B cell (primary cell): ENCODE data around the gene IDI2.

Experiments
- EZH2 ChIP-seq: IDR thresholded peaks from 2 replicates; pipeline ENCODE4 v1.6.1; 2012; ENCODE audit warnings: borderline replicate concordance, low read depth, mild to moderate bottlenecking, moderate library complexity, low read length; ENCODE audit not compliant: insufficient read depth, poor library complexity, severe bottlenecking
- TF ChIP-seq, protein P1 (sequence below): fragments of 200-600 bp; IDR thresholded peaks from one replicate; pipeline ENCODE4 v1.8.0; 2022; ENCODE audit warnings: antibody characterized with exemption, mild to moderate bottlenecking

DNA sequence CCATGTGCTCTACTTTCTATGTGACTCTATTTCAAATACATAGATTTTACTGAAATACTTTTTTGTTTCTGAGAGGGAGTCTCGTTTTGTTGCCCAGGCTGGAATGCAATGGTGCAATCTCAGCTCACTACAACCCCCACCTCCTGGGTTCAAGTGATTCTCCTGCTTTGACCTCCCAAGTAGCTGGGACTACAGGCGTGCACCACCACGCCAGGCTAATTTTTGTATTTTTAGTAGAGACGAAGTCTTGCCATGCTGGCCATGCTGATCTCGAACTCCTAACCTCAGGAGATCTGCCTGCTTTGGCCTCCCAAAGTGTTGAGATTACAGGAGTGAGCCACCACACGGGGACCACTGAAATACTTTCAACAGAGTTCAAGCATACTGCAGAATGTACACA is 19.8 kb upstream of the IDI2 start:
- TF ChIP-seq, protein P1, sequence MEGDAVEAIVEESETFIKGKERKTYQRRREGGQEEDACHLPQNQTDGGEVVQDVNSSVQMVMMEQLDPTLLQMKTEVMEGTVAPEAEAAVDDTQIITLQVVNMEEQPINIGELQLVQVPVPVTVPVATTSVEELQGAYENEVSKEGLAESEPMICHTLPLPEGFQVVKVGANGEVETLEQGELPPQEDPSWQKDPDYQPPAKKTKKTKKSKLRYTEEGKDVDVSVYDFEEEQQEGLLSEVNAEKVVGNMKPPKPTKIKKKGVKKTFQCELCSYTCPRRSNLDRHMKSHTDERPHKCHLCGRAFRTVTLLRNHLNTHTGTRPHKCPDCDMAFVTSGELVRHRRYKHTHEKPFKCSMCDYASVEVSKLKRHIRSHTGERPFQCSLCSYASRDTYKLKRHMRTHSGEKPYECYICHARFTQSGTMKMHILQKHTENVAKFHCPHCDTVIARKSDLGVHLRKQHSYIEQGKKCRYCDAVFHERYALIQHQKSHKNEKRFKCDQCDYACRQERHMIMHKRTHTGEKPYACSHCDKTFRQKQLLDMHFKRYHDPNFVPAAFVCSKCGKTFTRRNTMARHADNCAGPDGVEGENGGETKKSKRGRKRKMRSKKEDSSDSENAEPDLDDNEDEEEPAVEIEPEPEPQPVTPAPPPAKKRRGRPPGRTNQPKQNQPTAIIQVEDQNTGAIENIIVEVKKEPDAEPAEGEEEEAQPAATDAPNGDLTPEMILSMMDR, result no peak
- no peak for TF ChIP-seq EZH2
